Measurements from ENCODE around the gene SMAD1. TPM values are rescaled to one million over a fixed set of nuclear protein-coding genes. Genes with fewer than 3 reads are reported as not detected.

The SMAD1 gene
- total and polyA plus RNA-seq, 2 donors, result 17.1 to 67.8 TPM

DNA sequence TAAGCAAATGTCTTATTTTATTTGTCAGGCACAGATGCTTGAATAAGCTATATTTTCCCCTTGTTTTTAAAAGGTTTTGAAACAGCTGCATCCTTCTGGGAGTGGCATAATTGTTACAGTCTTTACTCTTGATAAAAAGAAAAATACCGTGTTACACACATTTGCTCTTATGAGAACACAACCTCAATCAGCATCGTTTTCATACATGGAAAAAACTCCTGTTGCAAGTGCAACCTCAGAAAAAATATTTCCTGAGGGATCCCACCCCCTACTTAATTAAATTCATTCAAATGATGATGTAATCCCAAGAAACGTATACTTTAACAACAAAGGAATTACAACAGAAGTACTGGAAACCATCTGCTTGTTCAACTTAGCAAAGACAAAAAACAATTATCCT is 58.6 kb downstream of the SMAD1 start:
- 51% methylated on average over 3 of the region's 3 CpGs for WGBS
- H3K27ac ChIP-seq (ENCODE audit: low read depth), result no peak overlapping the region
- no peak for DNase-seq (ENCODE audit: extremely low spot score)
- no peaks in the 10 kb centered on the region for H3K4me1 ChIP-seq (ENCODE audit: insufficient read depth)
- H3K4me3 ChIP-seq (ENCODE audit: low read depth, low read length), result no peak overlapping the region
- peaks cover 2% of the 10 kb centered on the region for H3K36me3 ChIP-seq (ENCODE audit: insufficient read depth)

DNA sequence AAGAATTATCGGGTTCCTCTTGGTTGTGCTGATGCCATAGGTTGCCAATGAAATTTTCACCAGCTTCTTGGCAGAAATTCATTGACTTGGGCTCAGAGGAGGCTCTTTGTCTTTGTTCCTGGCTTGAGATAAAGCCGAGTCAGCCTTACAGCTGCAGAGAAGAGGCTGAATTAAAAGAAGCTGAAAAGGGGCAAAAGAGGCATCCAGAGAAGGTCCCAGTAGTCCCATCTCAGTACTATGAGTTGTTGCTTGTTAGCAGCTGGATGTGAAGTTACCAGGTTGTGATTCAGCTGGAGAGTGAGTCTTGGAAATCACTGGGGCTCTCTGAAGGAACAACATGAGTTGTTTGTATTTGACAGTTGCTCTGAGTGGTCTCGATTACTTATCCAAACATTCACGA is 59.7 kb downstream of the SMAD1 start:
- DNase-seq (ENCODE audit: extremely low spot score), result no peak
- no peak overlapping the region for H3K4me3 ChIP-seq (ENCODE audit: low read depth, low read length)
- no peaks in the 10 kb centered on the region for H3K4me1 ChIP-seq (ENCODE audit: insufficient read depth)
- whole genome bisulfite sequencing, result 66% methylated on average over 4 of the region's 4 CpGs
- H3K27ac ChIP-seq (ENCODE audit: low read depth), result no peak overlapping the region
- no peaks in the 10 kb centered on the region for H3K36me3 ChIP-seq (ENCODE audit: insufficient read depth)

DNA sequence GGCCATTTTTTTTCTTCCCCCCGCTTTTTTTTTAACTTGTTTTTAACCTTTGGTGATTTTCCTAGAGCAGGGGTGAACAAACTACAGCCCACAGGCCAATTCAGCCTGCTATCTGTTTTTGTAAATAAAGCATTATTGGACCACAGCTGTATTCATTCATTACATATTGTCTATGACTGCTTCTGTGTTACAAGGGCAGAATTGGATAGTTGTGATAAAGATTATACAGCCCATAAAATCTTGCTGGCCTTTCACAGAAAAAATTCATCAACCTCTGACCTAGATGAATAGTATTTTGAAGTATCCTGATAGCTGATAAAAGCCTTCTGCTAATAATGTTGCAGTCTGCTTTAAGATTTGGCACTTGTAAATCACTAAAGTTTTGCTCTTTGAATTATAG is 63.4 kb downstream of the SMAD1 start:
- 45% methylated on average over 1 of the region's 1 CpG for WGBS
- no peak for DNase-seq (ENCODE audit: extremely low spot score)
- Histone ChIP-seq H3K4me1 (ENCODE audit: insufficient read depth) (no peaks in the 10 kb centered on the region), H3K27ac (ENCODE audit: low read depth) (no peak overlapping the region), H3K36me3 (ENCODE audit: insufficient read depth) (peaks cover 2% of the 10 kb centered on the region), H3K4me3 (ENCODE audit: low read depth, low read length) (no peak overlapping the region)

DNA sequence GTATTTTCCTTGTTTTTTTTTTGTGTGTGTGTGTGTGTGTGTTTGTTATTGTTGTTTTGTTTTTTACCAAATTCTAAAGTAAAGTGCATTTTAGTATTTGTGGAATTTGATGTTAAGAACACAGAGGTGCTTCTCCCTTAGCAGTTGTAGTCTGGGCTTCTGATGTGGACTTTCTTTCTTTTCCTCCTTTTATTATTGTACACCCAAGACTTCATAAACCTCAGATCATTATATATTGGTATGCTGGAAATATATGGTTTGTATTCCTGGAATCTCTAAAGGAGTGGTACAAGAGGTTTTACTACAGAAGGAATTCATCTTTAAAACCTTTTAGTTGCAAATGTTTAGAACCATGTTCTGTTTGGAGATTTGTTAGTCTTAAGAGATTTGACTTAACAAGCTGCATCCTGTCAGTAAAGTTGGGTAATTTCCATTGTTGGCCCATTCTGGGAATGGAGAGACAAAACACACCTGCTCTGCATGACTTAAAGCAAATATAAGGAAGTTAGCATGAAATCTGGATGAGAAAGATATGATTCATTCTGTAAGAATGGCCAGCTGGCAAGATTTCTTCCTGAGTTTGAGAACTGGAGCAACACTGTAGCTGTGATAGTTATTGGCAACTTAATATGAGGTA is 64.0 kb downstream of the SMAD1 start:
- H3K36me3 ChIP-seq (ENCODE audit: insufficient read depth), result peaks cover 2% of the 10 kb centered on the region
- H3K4me3 ChIP-seq (ENCODE audit: low read depth, low read length), result no peak overlapping the region
- no peak overlapping the region for H3K27ac ChIP-seq (ENCODE audit: low read depth)
- no peaks in the 10 kb centered on the region for H3K4me1 ChIP-seq (ENCODE audit: insufficient read depth)
- peak; percentile 87 for DNase-seq (ENCODE audit: extremely low spot score)

DNA sequence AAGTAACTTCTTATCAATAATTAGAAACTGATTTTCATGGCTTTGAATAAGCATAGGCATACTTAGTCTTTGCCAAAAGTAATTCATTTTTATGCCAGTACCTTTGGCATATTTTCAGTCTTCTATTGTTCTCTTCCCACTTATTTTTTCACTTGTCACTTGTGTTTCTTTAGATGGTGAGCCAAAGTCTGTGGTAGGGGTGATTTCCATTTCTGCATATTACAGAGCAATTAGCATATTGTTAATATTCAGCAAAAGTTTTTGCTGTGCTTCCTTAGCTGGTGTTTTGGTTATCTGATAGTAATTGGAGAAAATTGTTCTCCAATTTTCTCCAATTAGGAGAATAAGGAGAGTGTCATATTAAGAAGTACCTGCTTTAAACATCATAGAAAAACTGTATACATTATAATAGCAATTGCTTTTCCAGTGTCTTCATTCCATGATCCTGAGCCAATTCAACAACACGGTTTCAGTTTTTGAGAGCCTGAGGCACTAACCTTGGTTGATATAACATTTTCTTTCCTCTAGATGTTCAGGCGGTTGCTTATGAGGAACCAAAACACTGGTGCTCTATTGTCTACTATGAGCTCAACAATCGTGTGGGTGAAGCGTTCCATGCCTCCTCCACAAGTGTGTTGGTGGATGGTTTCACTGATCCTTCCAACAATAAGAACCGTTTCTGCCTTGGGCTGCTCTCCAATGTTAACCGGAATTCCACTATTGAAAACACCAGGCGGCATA is 64.7 kb downstream of the SMAD1 start:
- Histone ChIP-seq H3K36me3 (ENCODE audit: insufficient read depth) (peaks cover 2% of the 10 kb centered on the region), H3K27ac (ENCODE audit: low read depth) (peak overlapping the region; percentile 10), H3K4me1 (ENCODE audit: insufficient read depth) (no peaks in the 10 kb centered on the region), H3K4me3 (ENCODE audit: low read depth, low read length) (no peak overlapping the region)
- no peak for DNase-seq (ENCODE audit: extremely low spot score)
- 71% methylated on average over 7 of the region's 7 CpGs for WGBS

DNA sequence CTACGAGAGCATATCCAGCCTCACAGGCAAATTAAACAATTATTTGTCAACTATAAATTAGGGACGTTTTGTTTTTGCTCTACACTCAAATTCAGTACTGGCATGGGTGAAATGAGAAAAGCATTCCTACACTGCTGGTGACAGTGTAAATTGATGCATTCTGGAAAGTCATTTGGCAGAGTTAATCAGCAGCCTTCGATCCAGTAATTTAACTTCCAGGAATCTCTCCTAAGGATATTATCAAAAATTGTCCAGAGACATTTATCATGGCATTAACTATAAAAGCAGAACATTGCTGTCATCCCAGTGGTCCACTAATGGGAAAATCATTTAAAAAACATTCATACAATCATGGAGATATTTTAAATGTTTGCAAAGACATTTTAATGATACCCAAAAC is 70.0 kb downstream of the SMAD1 start:
- Histone ChIP-seq H3K27ac (ENCODE audit: low read depth) (no peak overlapping the region), H3K4me1 (ENCODE audit: insufficient read depth) (no peaks in the 10 kb centered on the region), H3K4me3 (ENCODE audit: low read depth, low read length) (no peak overlapping the region), H3K36me3 (ENCODE audit: insufficient read depth) (peaks cover 2% of the 10 kb centered on the region)
- WGBS, result 68% methylated on average over 3 of the region's 3 CpGs
- DNase-seq (ENCODE audit: extremely low spot score), result no peak

DNA sequence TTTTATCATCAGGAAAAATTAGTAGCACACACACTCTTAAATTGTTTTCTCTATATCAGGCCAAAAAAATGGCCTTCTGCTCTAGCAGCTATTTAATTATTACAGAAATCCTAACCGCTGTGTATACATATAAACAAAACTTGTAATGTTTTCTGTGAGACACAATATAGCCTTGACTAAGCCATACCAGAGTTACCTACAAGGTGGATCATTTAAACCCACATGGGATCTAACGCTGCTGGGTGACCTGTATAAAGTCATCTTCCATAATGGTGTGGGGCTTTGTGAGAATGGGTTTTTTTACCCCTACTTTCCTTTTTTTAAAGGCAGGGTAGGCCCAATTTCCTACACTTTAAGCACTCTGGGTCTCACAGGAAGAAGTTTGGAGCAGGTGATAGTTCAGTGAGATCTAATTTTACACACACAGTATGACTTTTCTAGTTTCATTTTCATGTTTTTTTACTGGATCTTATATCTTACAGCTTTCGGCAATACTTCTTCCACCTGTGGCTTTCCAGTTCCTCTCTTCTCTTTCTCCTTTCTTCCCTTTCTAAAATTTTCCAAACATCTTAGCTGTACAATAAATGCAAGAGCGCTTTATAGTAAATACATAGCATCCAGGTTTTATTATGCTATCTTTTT is 70.6 kb downstream of the SMAD1 start:
- H3K4me3 ChIP-seq (ENCODE audit: low read depth, low read length), result no peak overlapping the region
- 90% methylated on average over 4 of the region's 4 CpGs for WGBS
- DNase-seq (ENCODE audit: extremely low spot score), result no peak
- H3K4me1 ChIP-seq (ENCODE audit: insufficient read depth), result no peaks in the 10 kb centered on the region
- H3K27ac ChIP-seq (ENCODE audit: low read depth), result no peak overlapping the region
- H3K36me3 ChIP-seq (ENCODE audit: insufficient read depth), result peaks cover 2% of the 10 kb centered on the region

DNA sequence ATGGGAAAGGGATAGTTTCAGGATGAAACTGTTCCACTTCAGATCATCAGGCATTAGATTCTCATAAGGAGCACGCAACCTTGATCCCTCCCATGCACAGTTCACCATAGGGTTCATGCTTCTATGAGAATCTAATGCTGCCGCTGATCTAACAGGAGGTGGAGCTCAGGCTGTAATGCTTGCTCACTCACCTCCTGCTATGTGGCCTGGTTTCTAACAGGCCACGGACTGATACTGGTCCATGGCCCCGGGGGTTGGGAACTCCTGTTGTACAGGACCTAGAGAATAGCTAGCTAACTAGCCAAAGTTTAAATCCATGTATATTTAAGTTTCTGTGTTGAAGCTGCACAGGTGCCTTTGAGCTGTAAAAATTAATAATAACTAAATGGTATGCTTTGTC is 71.7 kb downstream of the SMAD1 start:
- no peak for DNase-seq (ENCODE audit: extremely low spot score)
- H3K4me3 ChIP-seq (ENCODE audit: low read depth, low read length), result no peak overlapping the region
- H3K36me3 ChIP-seq (ENCODE audit: insufficient read depth), result no peaks in the 10 kb centered on the region
- no peak overlapping the region for H3K27ac ChIP-seq (ENCODE audit: low read depth)
- WGBS, result 96% methylated on average over 4 of the region's 4 CpGs
- H3K4me1 ChIP-seq (ENCODE audit: insufficient read depth), result peaks cover 1% of the 10 kb centered on the region

DNA sequence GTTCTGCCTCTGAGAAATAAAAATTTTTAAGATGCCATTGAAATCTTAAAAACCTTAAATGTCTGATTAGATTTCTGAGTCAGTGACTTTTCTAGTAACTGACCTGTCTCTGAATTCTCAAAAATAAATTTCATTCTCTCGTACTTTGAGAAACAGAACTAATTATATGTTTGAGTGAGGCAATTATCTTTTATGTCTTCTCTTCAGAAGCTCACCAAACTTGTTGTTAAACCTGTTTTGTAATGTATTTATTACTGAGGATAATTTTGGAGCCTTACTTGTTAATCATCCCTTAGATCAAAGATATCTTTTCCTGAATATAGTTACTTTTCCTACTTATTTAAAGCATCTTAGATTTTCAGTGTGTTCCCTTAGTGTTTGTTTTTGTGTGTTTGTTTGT is 73.0 kb downstream of the SMAD1 start:
- peaks cover 1% of the 10 kb centered on the region for H3K4me1 ChIP-seq (ENCODE audit: insufficient read depth)
- no peak for DNase-seq (ENCODE audit: extremely low spot score)
- 89% methylated on average over 1 of the region's 1 CpG for WGBS
- no peak overlapping the region for H3K4me3 ChIP-seq (ENCODE audit: low read depth, low read length)
- no peaks in the 10 kb centered on the region for H3K36me3 ChIP-seq (ENCODE audit: insufficient read depth)
- peak overlapping the region; percentile 38 for H3K27ac ChIP-seq (ENCODE audit: low read depth)

DNA sequence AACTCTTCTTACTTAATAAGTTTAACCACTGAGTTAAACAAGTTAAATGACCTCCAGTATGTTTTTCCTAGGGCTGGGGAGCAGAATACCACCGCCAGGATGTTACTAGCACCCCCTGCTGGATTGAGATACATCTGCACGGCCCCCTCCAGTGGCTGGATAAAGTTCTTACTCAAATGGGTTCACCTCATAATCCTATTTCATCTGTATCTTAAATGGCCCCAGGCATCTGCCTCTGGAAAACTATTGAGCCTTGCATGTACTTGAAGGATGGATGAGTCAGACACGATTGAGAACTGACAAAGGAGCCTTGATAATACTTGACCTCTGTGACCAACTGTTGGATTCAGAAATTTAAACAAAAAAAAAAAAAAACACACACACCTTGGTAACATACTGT is 76.1 kb downstream of the SMAD1 start:
- H3K27ac ChIP-seq (ENCODE audit: low read depth), result no peak overlapping the region
- no peak for DNase-seq (ENCODE audit: extremely low spot score)
- H3K36me3 ChIP-seq (ENCODE audit: insufficient read depth), result no peaks in the 10 kb centered on the region
- 24% methylated on average over 3 of the region's 3 CpGs for WGBS
- peaks cover 1% of the 10 kb centered on the region for H3K4me1 ChIP-seq (ENCODE audit: insufficient read depth)
- no peak overlapping the region for H3K4me3 ChIP-seq (ENCODE audit: low read depth, low read length)

DNA sequence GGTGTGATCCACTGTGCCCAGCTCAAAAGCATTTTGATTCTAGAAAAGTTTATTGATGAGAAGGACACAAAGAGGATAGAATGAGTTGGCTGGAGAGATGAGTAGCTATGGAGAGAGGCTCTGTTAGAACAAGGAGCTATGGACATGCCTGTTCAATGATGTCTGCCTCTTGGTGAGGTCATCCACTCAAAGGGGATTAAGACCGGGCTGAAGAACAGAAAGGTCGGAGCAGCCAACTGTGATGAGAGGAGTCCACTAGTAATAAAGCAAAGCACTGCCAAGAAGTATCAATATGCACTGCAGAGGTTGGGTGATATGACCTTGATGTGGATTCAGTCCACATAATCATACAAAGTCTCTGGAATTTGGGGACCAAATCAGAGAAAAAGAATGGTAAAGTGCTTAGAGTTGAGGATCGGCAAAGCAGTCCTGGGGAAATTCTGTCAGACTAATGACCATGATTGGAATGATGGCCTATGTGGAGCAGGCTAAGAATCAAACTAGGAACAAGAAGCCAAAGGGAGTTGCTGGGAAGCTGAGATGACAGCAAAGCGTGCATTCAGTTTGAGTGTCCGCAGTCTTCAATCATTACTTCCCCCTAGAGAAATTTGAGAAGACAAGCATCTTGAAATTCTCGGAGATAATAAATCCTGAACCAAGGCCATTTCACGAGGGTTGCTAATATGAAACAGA is 81.8 kb downstream of the SMAD1 start:
- Histone ChIP-seq H3K4me3 (ENCODE audit: low read depth, low read length) (no peak overlapping the region), H3K27ac (ENCODE audit: low read depth) (no peak overlapping the region), H3K36me3 (ENCODE audit: insufficient read depth) (no peaks in the 10 kb centered on the region), H3K4me1 (ENCODE audit: insufficient read depth) (no peaks in the 10 kb centered on the region)
- 77% methylated on average over 7 of the region's 7 CpGs for WGBS
- DNase-seq (ENCODE audit: extremely low spot score), result no peak

DNA sequence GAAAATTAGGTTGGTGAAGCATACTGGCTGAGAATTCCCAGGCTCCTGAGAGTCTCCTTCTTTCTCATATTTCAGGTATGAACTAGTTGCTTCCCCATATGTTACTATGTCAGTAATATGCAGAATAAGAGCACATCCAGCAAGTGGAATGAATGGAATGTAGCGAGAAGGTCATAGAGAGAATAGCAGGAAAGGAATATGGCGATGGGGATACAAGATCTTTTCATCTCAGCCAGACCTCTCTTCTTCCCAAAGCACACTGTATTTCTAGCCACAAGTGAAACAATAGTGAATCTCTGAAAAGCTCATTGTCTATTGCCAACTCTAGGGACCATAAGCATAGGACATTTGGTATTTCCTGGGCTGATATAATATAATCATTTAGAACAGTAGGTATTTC is 82.9 kb downstream of the SMAD1 start:
- no peaks in the 10 kb centered on the region for H3K4me1 ChIP-seq (ENCODE audit: insufficient read depth)
- no peak for DNase-seq (ENCODE audit: extremely low spot score)
- no peak overlapping the region for H3K27ac ChIP-seq (ENCODE audit: low read depth)
- H3K4me3 ChIP-seq (ENCODE audit: low read depth, low read length), result no peak overlapping the region
- no peaks in the 10 kb centered on the region for H3K36me3 ChIP-seq (ENCODE audit: insufficient read depth)
- 92% methylated on average over 2 of the region's 2 CpGs for WGBS

DNA sequence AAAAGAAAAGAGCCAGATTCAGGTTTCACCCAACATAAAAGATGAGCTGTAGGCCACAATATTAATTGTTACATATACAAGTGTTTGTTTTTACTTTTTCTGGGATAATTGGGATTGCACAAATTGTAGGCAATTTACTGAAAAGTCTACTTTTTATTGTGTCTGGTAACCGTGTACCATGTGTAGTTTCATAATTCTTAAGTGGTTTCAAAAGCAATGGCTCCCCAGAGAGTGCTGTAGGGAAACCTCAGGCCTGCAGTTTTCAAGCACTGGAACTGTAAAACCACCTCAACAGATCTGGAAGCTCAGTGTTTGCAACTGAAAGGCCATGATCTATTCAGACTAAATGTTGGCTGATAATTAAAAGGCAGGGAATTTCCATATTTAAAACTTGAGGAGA is 83.7 kb downstream of the SMAD1 start:
- H3K36me3 ChIP-seq (ENCODE audit: insufficient read depth), result no peaks in the 10 kb centered on the region
- WGBS, result 68% methylated on average over 1 of the region's 1 CpG

More for the DNA sequence above, 83.7 kb downstream of the SMAD1 start:
- H3K27ac ChIP-seq (ENCODE audit: low read depth), result no peak overlapping the region
- no peaks in the 10 kb centered on the region for H3K4me1 ChIP-seq (ENCODE audit: insufficient read depth)
- DNase-seq (ENCODE audit: extremely low spot score), result no peak
- H3K4me3 ChIP-seq (ENCODE audit: low read depth, low read length), result no peak overlapping the region

All from urinary bladder (tissue), 4 donors.